HCT116 (cell line): ENCODE measurements around the gene SEMA5B. TPM values are rescaled to one million over a fixed set of nuclear protein-coding genes. Genes with fewer than 3 reads are reported as not detected.

Experiments used
- ATAC-seq: fragments of 200-7000 bp; cut with Tn5 transposase; 2 replicates; pipeline ENCODE4 v1.9.1; 2020; ENCODE audit warnings: mild to moderate bottlenecking, moderate library complexity
- BruUV-seq: library from RNA; stranded (reverse); fragments of 400-500 nt; replicated peaks from 2 replicates; lab custom pipeline; 2021; lab: Mats Ljungman, UMichigan
- CTCF ChIA-PET: fragments of 300-600 bp; sonication (Branson Sonifier 250); formaldehyde crosslinking; loops from one replicate; lab custom pipeline; 2021; ENCODE audit warnings: antibody characterized with exemption; lab: Charles Lee
- POLR2A ChIA-PET: fragments of 300-600, 350-600 bp; sonication (Branson Sonifier 250); formaldehyde crosslinking; loops from one replicate; lab custom pipeline; 2021; ENCODE audit warnings: antibody characterized with exemption; lab: Charles Lee
- RAD21 ChIA-PET, 2 experiments: fragments of 300-600 bp; sonication (Branson Sonifier 250); formaldehyde crosslinking; loops; one replicate each; lab custom pipeline; 2023; ENCODE audit warnings: low total read pairs in 2 of 2; ENCODE audit not compliant: uncharacterized antibody in 2 of 2, unreplicated experiment in 2 of 2, low non-redundant PET in 1 of 2; lab: Charles Lee
- DNase-seq: peaks from one replicate; pipeline ENCODE4 v3.0.0-alpha.2; 2010; ENCODE audit warnings: low read depth, low spot score
- H2AFZ ChIP-seq: fragments of 200-600 bp; shearing (Covaris generic), sonication (generic); 2 replicates; pipeline ENCODE4 v1.6.1; 2017; ENCODE audit warnings: low read depth, mixed run types, mixed read lengths, antibody characterized with exemption, low read length; ENCODE audit not compliant: poor library complexity, severe bottlenecking
- H3K27ac ChIP-seq: 2 replicates; pipeline ENCODE4 v1.5.1; 2012; ENCODE audit warnings: low read depth, low read length
- H3K27me3 ChIP-seq: fragments of 200-600 bp; sonication (generic); 2 replicates; pipeline ENCODE4 v1.6.1; 2016; ENCODE audit warnings: mixed run types, low read length, mixed read lengths; ENCODE audit not compliant: insufficient read depth
- H3K36me3 ChIP-seq, 2 experiments: fragments of 200-500 bp in 1 of 2; fragments of 200-600 bp in 1 of 2; sonication (Bioruptor generic) in 1 of 2; sonication (generic) in 1 of 2; 2 replicates each; pipeline versions ENCODE4 v1.5.1 to v1.6.1; 2014 to 2016; ENCODE audit warnings: low read length in 2 of 2, inconsistent platforms in 1 of 2, mixed read lengths in 1 of 2, mixed run types in 1 of 2; ENCODE audit not compliant: insufficient read depth in 2 of 2, control insufficient read depth in 1 of 2
- H3K4me1 ChIP-seq, 2 experiments: fragments of 200-600 bp in 1 of 2; sonication (generic) in 1 of 2; 2 replicates each; pipeline versions ENCODE4 v1.5.1 to v1.6.1; 2012 to 2017; ENCODE audit warnings: low read length in 2 of 2, inconsistent platforms in 1 of 2, mild to moderate bottlenecking in 1 of 2, mixed read lengths in 1 of 2, mixed run types in 1 of 2, moderate library complexity in 1 of 2; ENCODE audit not compliant: insufficient read depth in 2 of 2, control insufficient read depth in 1 of 2
- H3K4me2 ChIP-seq: fragments of 200-600 bp; sonication (generic); 2 replicates; pipeline ENCODE4 v1.6.1; 2017; ENCODE audit warnings: mixed run types, low read length, mixed read lengths
- H3K4me3 ChIP-seq, 2 experiments: fragments of 200-600 bp in 1 of 2; sonication (generic) in 1 of 2; replicated peaks in 1 of 2; 2 replicates each; pipeline ENCODE4 v1.5.1; 2011 to 2016; ENCODE audit warnings: low read length in 2 of 2, control low read depth in 1 of 2, low read depth in 1 of 2, mild to moderate bottlenecking in 1 of 2, mixed read lengths in 1 of 2, mixed run types in 1 of 2
- H3K79me2 ChIP-seq: fragments of 200-600 bp; sonication (generic); 2 replicates; pipeline ENCODE4 v1.6.1; 2017; ENCODE audit warnings: mild to moderate bottlenecking, mixed run types, low read length, moderate library complexity, mixed read lengths; ENCODE audit not compliant: insufficient read depth
- H3K9ac ChIP-seq: fragments of 200-600 bp; sonication (generic); 2 replicates; pipeline ENCODE4 v1.6.1; 2016; ENCODE audit warnings: low read length, mixed read lengths
- H3K9me2 ChIP-seq: fragments of 200-600 bp; sonication (generic), shearing (Covaris generic); 2 replicates; pipeline ENCODE4 v1.6.1; 2017; ENCODE audit warnings: mixed run types, mild to moderate bottlenecking, moderate library complexity; ENCODE audit not compliant: insufficient read depth
- H3K9me3 ChIP-seq, 2 experiments: fragments of 200-500 bp in 1 of 2; fragments of 200-600 bp in 1 of 2; sonication (Bioruptor generic) in 1 of 2; sonication (generic) in 1 of 2; 2 replicates each; pipeline ENCODE4 v1.6.1; 2014 to 2017; ENCODE audit warnings: low read length in 2 of 2, mixed read lengths in 2 of 2, inconsistent platforms in 1 of 2, low read depth in 1 of 2, mild to moderate bottlenecking in 1 of 2, mixed run types in 1 of 2, moderate library complexity in 1 of 2; ENCODE audit not compliant: control insufficient read depth in 1 of 2, insufficient read depth in 1 of 2
- H4K20me1 ChIP-seq: fragments of 200-600 bp; sonication (generic), shearing (Covaris generic); 2 replicates; pipeline ENCODE4 v1.6.1; 2017; ENCODE audit warnings: mixed run types, mild to moderate bottlenecking, moderate library complexity; ENCODE audit not compliant: insufficient read depth
- CEBPB ChIP-seq: IDR thresholded peaks from 2 replicates; pipeline ENCODE4 v1.6.1; 2012; ENCODE audit warnings: low read depth
- EGR1 ChIP-seq: IDR thresholded peaks from 2 replicates; pipeline ENCODE4 v1.6.1; 2012; ENCODE audit warnings: low read depth
- EZH2 ChIP-seq: fragments of 200-600 bp; sonication (generic); IDR thresholded peaks from 2 replicates; pipeline ENCODE4 v1.6.1; 2017; ENCODE audit warnings: antibody characterized with exemption, mixed run types
- POLR2AphosphoS5 ChIP-seq: IDR thresholded peaks from 2 replicates; pipeline ENCODE4 v1.6.1; 2011; ENCODE audit warnings: mild to moderate bottlenecking, low read depth, low read length, moderate library complexity
- REST ChIP-seq: IDR thresholded peaks from 2 replicates; pipeline ENCODE4 v1.6.1; 2012; ENCODE audit warnings: low read depth
- SIN3A ChIP-seq: IDR thresholded peaks from 2 replicates; pipeline ENCODE4 v1.6.1; 2012; ENCODE audit warnings: low read depth
- ZNF274 ChIP-seq: fragments of 200-500 bp; sonication (Bioruptor generic); IDR thresholded peaks from 2 replicates; pipeline ENCODE4 v1.6.1; 2014; ENCODE audit warnings: mild to moderate bottlenecking, low read depth, low read length, inconsistent platforms
- intact Hi-C: fragments of 100-400 bp; cut with micrococcal nuclease; formaldehyde crosslinking; loops from 2 replicates; pipeline ENCODE4 v1.10.0; 2022
- total RNA-seq: library from RNA; stranded (reverse); gene quantifications from one replicate; pipeline ENCODE4 v1.2.1, GENCODE V29; 2021; ENCODE audit not compliant: unreplicated experiment

SEMA5B gene
- total RNA-seq, 1 experiment from 2014 or later: 0.15 TPM

- ChIA-PET POLR2A (no interaction called here), RAD21 (no interaction called here)
- no TSS peak for BruUV-seq
Measured at GRCh38 chr3:122915300-122916055, 112.1 kb downstream of the SEMA5B start.

GRCh38 chr3:122913539-122914100 is 113.9 kb downstream of the SEMA5B start:
- no peak for ATAC-seq
- CTCF ChIA-PET: no interaction called here
- Histone ChIP-seq H2AFZ (no peak overlapping the region), H4K20me1 (no peaks in the 10 kb centered on the region), H3K4me3 (no peak overlapping the region), H3K27me3 (peaks cover 9% of the 10 kb centered on the region; the same call in 1 of the 2 replicates), H3K9me3 (no peaks in the 10 kb centered on the region), H3K4me1 (no peaks in the 10 kb centered on the region), H3K4me2 (no peak overlapping the region), H3K27ac (no peak overlapping the region), H3K36me3 (no peaks in the 10 kb centered on the region), H3K9ac (no peak overlapping the region), H3K9me2 (no peaks in the 10 kb centered on the region), H3K79me2 (no peaks in the 10 kb centered on the region)
- DNase-seq: no peak
- TF ChIP-seq EZH2: no peak
- TF ChIP-seq REST: no peak
- intact Hi-C loops: no loop called here
- RAD21 ChIA-PET: no interaction called here
- POLR2A ChIA-PET: no interaction called here
- BruUV-seq: no TSS peak

More at GRCh38 chr3:122915300-122916055, 112.1 kb downstream of the SEMA5B start:
- Histone ChIP-seq H3K27ac (no peak overlapping the region), H3K79me2 (no peaks in the 10 kb centered on the region), H3K4me2 (no peak overlapping the region), H3K9ac (no peak overlapping the region), H3K36me3 (no peaks in the 10 kb centered on the region), H3K27me3 (peaks cover 9% of the 10 kb centered on the region; the same call in 1 of the 2 replicates), H4K20me1 (no peaks in the 10 kb centered on the region), H3K9me2 (no peaks in the 10 kb centered on the region), H3K4me1 (no peaks in the 10 kb centered on the region), H3K9me3 (no peaks in the 10 kb centered on the region), H2AFZ (no peak overlapping the region), H3K4me3 (no peak overlapping the region)
- no peak for DNase-seq
- CTCF ChIA-PET: no interaction called here
- intact Hi-C loops: no loop called here
- TF ChIP-seq EGR1: no peak
- no peak for TF ChIP-seq ZNF274
- no peak for TF ChIP-seq POLR2AphosphoS5
- TF ChIP-seq SIN3A: no peak
- TF ChIP-seq CEBPB: no peak
- no peak for ATAC-seq
